Left hindlimb (tissue), 1 donor: ENCODE measurements around the gene ABCF1.
"Not testable (repeated sequence)": the region's sequence is repeated elsewhere in the genome, so short reads cannot be mapped to it uniquely, and the experiment has no call there.

Experiments used
- DNase-seq: peaks from one replicate; pipeline ENCODE4 v3.0.0-alpha.2; 2018

Gene ABCF1

DNA sequence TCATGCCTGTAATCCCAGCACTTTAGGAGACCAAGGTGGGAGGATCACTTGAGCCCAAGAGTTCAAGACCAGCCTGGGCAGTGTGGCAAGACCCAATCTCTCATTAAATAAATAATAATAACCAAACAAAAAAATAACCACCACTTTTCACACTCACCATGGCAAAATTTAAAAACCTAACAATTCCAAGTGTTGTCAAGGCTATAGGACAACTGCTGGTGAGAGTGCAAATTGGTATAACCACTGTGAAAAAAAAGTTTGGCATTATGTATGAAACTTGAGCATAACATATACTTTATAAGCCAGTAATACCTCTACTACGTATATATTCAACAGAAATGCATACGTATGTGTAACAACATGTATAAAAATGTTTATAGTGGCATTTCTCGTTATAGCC lies 10.3 kb upstream of the ABCF1 start:
- DNase-seq = no peak

GRCh38 chr6:30562470-30563425 lies 8.5 kb upstream of the ABCF1 start:
- DNase-seq = no peak

DNA sequence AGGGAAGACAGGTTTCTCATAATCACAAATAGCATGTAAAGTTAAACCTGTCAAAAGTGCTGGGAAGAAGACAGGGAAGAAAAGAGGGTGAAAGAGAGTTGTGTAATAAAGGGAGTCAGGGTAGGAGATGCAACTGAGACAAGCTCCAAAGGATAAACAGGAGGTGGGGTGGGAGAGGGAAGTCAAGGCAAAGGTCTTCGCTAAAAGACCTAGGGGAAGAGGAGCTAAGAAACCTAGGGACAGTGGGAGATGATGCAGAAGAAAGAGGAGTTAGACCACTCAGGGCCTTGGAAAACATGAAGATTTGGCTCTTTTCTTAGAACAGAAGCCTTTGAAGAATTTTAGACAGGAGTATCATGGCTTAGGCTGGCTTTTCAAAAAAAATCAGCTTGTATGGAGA lies 7.1 kb upstream of the ABCF1 start:
- DNase-seq = no peak

GRCh38 chr6:30565772-30566171 lies 5.5 kb upstream of the ABCF1 start:
- no peak for DNase-seq

DNA sequence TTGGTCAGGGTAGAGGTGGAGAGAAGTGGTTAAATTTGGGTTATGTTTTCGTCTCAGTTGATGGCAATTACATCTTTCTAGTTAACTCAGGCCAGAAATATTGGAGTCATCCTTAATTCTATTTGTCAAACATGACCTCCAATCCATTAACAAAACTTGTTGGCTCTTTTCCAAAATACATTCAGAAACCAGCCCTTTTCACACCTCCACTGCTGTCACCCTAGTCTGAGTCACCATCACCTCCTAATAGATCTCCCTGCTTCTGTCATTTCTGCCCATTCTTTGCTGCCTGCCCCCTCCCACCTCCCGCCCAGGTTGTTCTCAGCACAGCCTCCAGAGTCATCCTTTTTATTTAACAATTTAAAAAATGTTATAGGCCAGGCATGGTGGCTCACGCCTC lies 3.0 kb upstream of the ABCF1 start:
- DNase-seq = no peak

DNA sequence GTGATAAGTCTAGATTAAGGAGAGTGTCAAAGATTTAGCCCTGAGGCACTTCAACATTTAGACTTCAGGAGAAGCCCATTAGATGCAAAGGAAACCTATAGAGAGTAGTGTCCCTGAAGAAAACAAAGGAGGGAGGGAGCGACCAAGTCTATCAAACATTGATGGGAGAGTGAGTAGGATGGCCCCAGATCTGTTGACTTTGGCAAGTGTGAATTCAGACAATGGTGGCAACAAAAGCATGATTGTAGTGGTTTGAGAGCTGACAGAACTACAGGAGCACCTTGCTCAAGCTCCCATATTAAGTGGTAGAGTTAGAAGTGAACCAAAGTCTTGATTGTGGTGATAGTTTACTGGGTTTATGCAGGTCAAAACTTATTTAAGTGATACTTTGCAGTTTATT lies 979 bp upstream of the ABCF1 start:
- DNase-seq = no peak

GRCh38 chr6:30570740-30571074 lies 535 bp upstream of the ABCF1 start:
- no peak for DNase-seq

GRCh38 chr6:30571762-30572082 lies 480 bp downstream of the ABCF1 start:
- DNase-seq = no peak

- no peak for DNase-seq
Observed at GRCh38 chr6:30572148-30572547, 906 bp downstream of the ABCF1 start.

DNA sequence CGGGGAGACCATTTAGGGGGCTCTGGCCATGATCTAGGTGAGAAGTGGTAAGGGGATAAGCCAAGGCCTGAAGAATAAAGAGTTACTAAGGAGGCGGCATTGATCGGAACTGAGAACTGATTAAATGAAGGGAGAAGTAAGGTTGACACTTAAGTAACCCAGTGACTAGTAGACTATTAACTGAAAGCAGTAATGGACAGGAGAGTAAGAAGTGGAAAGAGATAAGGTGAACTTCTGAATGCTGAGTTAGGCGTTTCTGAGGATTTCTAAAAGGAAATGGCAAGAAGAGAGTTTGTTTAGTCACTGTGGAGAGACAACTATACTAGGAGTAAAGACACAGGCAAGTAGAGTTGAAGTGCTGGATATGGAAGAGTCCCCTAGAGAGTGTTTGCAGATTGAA lies 1.9 kb downstream of the ABCF1 start:
- DNase-seq = no peak

DNA sequence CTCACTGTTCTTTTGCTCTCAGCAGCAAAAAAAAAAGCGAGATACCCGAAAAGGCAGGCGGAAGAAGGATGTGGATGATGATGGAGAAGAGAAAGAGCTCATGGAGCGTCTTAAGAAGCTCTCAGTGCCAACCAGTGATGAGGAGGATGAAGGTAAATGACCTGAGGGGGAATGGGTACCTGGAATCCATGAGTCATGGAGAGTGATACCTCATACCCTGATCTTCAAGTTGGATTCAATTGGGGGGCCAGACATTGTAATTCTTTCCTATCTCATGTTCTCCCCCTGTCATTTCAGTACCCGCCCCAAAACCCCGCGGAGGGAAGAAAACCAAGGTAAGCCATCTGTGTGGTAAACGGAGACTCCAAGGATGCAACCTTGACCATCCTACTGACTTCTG lies 6.8 kb downstream of the ABCF1 start:
- no peak for DNase-seq

DNA sequence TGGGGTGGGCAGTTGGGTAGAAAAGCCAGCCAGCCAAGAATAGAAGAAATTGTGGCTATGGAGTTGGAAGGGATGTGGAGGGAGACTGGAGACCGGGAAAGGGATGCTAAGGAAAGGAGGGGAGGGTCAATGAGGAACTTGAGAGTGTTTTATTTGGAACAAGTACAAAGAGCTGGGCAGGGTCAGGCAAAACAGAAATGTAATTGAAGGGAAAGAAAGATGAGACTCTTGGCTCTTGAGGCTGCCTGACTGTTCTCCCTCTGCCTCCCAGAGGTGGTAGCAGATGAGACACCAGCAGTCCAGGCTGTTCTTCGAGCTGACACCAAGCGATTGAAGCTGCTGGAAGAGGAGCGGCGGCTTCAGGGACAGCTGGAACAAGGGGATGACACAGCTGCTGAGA lies 12.7 kb downstream of the ABCF1 start:
- no peak for DNase-seq

- DNase-seq = no peak
Observed at GRCh38 chr6:30589754-30590358, 18.6 kb downstream of the ABCF1 start.

DNA sequence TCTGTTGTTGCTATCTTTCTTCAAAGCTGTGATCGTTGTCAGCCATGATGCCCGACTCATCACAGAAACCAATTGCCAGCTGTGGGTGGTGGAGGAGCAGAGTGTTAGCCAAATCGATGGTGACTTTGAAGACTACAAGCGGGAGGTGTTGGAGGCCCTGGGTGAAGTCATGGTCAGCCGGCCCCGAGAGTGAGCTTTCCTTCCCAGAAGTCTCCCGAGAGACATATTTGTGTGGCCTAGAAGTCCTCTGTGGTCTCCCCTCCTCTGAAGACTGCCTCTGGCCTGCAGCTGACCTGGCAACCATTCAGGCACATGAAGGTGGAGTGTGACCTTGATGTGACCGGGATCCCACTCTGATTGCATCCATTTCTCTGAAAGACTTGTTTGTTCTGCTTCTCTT lies 19.3 kb downstream of the ABCF1 start:
- DNase-seq = no peak

DNA sequence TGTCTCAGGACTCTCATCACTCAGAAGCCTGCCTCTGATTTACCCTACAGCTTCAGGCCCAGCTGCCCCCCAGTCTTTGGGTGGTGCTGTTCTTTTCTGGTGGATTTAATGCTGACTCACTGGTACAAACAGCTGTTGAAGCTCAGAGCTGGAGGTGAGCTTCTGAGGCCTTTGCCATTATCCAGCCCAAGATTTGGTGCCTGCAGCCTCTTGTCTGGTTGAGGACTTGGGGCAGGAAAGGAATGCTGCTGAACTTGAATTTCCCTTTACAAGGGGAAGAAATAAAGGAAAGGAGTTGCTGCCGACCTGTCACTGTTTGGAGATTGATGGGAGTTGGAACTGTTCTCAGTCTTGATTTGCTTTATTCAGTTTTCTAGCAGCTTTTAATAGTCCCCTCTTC lies 19.8 kb downstream of the ABCF1 start:
- DNase-seq = no peak

DNA sequence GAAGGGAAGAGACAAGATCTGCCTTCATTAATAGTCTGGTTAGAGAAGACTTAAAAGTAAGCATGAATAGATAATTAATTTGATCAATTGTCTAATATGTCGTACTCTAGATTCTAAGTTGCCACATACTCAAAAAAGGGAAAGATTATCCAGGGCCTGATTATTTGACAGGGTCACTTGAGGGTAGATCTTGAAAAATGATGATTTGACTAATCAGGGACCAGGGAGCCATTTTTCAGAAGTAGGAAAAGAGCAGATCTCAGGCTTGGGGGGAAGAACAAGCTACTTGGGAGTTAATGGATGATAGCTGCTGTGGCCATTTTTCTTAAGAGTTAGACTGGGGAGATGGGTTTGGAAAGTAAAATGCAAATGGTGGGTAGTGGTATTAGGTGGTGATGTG lies 21.0 kb downstream of the ABCF1 start:
- no peak for DNase-seq

GRCh38 chr6:30597315-30598144 lies 26.3 kb downstream of the ABCF1 start:
- not testable (repeated sequence) for DNase-seq

DNA sequence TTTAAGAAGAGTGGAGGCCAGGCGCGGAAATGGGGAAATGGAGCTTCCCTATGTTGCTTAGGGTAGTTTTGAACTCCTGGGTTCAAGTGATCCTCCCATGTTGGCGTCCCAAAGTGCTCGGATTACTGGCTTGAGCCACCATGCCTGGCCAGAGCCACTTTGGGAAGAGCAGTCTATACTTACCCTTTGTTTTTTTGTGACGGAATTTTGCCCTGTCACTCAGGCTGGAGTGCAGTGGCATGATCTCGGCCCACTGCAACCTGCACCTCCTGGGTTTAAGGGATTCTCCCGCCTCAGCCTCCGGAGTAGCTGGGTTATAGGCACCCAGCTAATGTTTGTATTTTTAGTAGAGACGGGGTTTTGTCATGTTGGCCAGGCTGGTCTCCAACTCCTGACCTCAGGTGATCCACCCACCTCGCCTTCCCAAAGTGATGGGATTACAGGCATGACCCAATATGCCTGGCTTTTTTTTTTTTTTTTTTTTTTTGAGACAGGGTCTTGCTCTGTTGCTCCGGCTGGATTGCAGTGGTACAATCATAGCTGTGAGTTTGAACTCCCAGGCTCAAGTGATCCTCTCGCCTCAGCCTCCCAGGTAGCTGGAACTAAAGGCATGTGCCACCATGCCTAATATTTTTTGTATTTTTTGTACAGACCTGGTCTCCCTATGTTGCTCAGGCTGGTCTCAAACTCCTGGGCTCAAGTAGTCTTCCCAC lies 27.8 kb downstream of the ABCF1 start:
- no peak for DNase-seq

GRCh38 chr6:30599625-30600324 lies 28.5 kb downstream of the ABCF1 start:
- no peak for DNase-seq

- no peak for DNase-seq
Observed at GRCh38 chr6:30600451-30600961, 29.3 kb downstream of the ABCF1 start.

- DNase-seq = no peak
Observed at GRCh38 chr6:30601436-30601814, 30.2 kb downstream of the ABCF1 start.
